ENCODE results near the gene OR4D2. TPM values are rescaled to one million over a fixed set of nuclear protein-coding genes. Genes with fewer than 3 reads are reported as not detected.

Gene OR4D2
- total RNA-seq, 1 experiment from 2014 or later: not detected

DNA sequence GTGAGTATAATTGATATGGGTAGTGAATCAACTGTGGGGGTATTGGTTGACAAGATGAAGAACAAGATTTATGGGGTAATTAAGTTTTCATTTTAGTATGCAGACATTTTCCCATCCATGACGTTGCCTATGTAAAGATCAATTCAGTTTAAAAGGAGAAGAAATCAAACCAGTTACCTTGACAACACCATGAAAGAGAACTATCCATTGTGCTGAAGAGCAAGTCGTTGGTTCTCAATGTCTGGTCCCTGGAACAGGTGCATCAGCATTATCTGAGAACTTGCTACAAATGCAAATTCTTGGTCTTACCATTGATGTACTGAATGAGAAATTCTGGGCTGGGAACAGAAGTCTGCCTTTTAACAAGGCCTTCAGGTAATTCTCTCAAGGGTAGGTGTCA, 801 bp upstream of the OR4D2 start:
- no peaks in the 10 kb centered on the region for H3K9me3 ChIP-seq
- Mint-ChIP-seq H3K36me3 (ENCODE audit: insufficient read depth, unreplicated experiment) (no peaks in the 10 kb centered on the region), H3K27me3 (ENCODE audit: insufficient read depth, unreplicated experiment) (peaks cover 44% of the 10 kb centered on the region), H3K4me3 (ENCODE audit: unreplicated experiment) (no peak overlapping the region), H3K4me1 (ENCODE audit: low read depth, unreplicated experiment) (no peaks in the 10 kb centered on the region), H3K9me3 (ENCODE audit: unreplicated experiment) (no peaks in the 10 kb centered on the region), H3K27ac (ENCODE audit: unreplicated experiment) (no peak overlapping the region)
- H3K36me3 ChIP-seq (ENCODE audit: control insufficient read depth, insufficient read depth, low read length): no peaks in the 10 kb centered on the region
- no peak overlapping the region for H3K4me3 ChIP-seq (ENCODE audit: low read depth, low read length)
- TF ChIP-seq, protein P1, sequence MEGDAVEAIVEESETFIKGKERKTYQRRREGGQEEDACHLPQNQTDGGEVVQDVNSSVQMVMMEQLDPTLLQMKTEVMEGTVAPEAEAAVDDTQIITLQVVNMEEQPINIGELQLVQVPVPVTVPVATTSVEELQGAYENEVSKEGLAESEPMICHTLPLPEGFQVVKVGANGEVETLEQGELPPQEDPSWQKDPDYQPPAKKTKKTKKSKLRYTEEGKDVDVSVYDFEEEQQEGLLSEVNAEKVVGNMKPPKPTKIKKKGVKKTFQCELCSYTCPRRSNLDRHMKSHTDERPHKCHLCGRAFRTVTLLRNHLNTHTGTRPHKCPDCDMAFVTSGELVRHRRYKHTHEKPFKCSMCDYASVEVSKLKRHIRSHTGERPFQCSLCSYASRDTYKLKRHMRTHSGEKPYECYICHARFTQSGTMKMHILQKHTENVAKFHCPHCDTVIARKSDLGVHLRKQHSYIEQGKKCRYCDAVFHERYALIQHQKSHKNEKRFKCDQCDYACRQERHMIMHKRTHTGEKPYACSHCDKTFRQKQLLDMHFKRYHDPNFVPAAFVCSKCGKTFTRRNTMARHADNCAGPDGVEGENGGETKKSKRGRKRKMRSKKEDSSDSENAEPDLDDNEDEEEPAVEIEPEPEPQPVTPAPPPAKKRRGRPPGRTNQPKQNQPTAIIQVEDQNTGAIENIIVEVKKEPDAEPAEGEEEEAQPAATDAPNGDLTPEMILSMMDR (IDR thresholded peaks at IDR 0.05; ENCODE audit: insufficient read depth in 1 of 2, low read depth in 1 of 2, low read length in 1 of 2, severe bottlenecking in 1 of 2, unreplicated experiment in 1 of 2): no peak
- DNase-seq: no peak
- H3K27me3 ChIP-seq (replicated peaks; ENCODE audit: control insufficient read depth, insufficient read depth, low read length): no peaks in the 10 kb centered on the region; the same call in 1 of the 2 replicates
- POLR2A ChIA-PET: no interaction called here
- CTCF ChIA-PET: no interaction called here
- no TSS peak for BruUV-seq (replicated peaks)
- no peaks in the 10 kb centered on the region for H3K4me1 ChIP-seq
- intact Hi-C loops (cut with micrococcal nuclease; ENCODE audit: unreplicated experiment): no loop called here

DNA sequence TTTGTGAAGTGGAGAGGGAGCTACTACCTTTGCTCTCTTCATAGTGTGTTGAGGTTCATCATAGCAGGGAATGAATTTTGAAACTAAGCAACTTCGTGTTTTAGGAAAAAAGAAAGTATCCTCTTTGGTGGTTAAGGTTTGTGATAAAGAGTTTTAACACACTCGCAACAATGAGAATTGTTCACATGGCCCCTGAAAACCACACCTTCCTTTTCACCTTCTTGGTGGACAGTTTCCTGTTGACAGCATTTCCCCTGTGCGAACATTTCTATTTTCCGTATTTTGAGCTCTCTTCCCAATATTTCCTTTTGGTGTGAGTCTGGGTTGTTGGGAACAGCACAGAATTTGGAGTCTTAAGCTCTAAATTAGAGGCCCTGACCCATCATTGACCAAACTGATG, 3.8 kb downstream of the OR4D2 start:
- no peaks in the 10 kb centered on the region; the same call in 1 of the 2 replicates for H3K27me3 ChIP-seq (replicated peaks; ENCODE audit: control insufficient read depth, insufficient read depth, low read length)
- DNase-seq: no peak
- no peak overlapping the region for H3K4me3 ChIP-seq (ENCODE audit: low read depth, low read length)
- TF ChIP-seq, protein P1 (IDR thresholded peaks at IDR 0.05; ENCODE audit: insufficient read depth in 1 of 2, low read depth in 1 of 2, low read length in 1 of 2, severe bottlenecking in 1 of 2, unreplicated experiment in 1 of 2): no peak
- CTCF ChIA-PET: interaction anchor here (0.8 kb wide), 1 partner anchor 49 kb away, joined by 3 read pairs; no protein-coding TSS in a partner anchor
- H3K27me3 Mint-ChIP-seq (ENCODE audit: insufficient read depth, unreplicated experiment): peaks cover 39% of the 10 kb centered on the region
- POLR2A ChIA-PET: no interaction called here
- H3K27ac Mint-ChIP-seq (ENCODE audit: unreplicated experiment): no peak overlapping the region
- no peaks in the 10 kb centered on the region for H3K9me3 ChIP-seq
- H3K36me3 ChIP-seq (ENCODE audit: control insufficient read depth, insufficient read depth, low read length): no peaks in the 10 kb centered on the region
- intact Hi-C loops (cut with micrococcal nuclease; ENCODE audit: unreplicated experiment): no loop called here
- H3K4me3 Mint-ChIP-seq (ENCODE audit: unreplicated experiment): no peak overlapping the region
- no peaks in the 10 kb centered on the region for H3K36me3 Mint-ChIP-seq (ENCODE audit: insufficient read depth, unreplicated experiment)
- no peaks in the 10 kb centered on the region for H3K4me1 Mint-ChIP-seq (ENCODE audit: low read depth, unreplicated experiment)
- no peaks in the 10 kb centered on the region for H3K4me1 ChIP-seq
- no peaks in the 10 kb centered on the region for H3K9me3 Mint-ChIP-seq (ENCODE audit: unreplicated experiment)
- BruUV-seq (replicated peaks): no TSS peak

DNA sequence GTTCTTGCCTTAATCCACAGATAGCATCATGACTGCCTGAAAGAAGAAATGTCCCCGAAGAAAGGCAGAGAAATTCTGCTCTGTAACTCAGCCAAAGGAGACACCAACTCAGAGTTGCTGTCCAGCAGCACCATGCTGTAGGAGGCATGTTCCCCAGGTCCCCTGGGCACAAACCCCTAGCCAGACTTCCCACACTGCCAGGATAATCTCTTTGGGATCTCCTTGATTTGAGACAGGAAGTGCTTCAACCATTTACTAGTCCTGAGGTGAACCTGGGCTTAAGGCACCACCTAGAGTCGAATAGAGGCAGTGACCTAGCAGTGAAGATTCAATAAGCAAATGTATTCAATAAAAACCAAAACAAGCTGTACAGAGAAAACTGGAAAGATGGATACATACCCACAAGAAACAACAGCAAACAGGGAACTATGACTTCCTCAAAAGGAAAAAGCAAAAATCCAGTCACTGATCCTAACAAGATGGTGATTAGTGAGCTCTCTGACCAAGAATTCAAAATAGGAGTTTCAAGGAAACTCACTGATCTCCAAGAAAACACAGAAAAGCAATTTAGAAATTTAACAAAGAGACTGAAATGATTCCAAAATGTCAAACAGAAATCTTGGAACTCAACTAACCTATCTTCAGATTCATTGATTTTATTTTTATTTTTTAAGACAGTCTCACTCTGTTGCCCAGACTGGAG, 5.7 kb downstream of the OR4D2 start:
- POLR2A ChIA-PET: no interaction called here
- intact Hi-C loops (cut with micrococcal nuclease; ENCODE audit: unreplicated experiment): loop anchor here (1.0 kb wide), 1 partner anchor 50 kb away; no protein-coding TSS in a partner anchor

More for the DNA sequence above, 5.7 kb downstream of the OR4D2 start:
- H3K9me3 ChIP-seq: no peaks in the 10 kb centered on the region
- DNase-seq: peak in 1 of 2 experiments; percentile 58
- Mint-ChIP-seq H3K27me3 (ENCODE audit: insufficient read depth, unreplicated experiment) (peaks cover 33% of the 10 kb centered on the region), H3K36me3 (ENCODE audit: insufficient read depth, unreplicated experiment) (no peaks in the 10 kb centered on the region), H3K9me3 (ENCODE audit: unreplicated experiment) (no peaks in the 10 kb centered on the region), H3K27ac (ENCODE audit: unreplicated experiment) (no peak overlapping the region), H3K4me3 (ENCODE audit: unreplicated experiment) (no peak overlapping the region), H3K4me1 (ENCODE audit: low read depth, unreplicated experiment) (no peaks in the 10 kb centered on the region)
- no TSS peak for BruUV-seq (replicated peaks)
- no peaks in the 10 kb centered on the region for H3K36me3 ChIP-seq (ENCODE audit: control insufficient read depth, insufficient read depth, low read length)
- TF ChIP-seq, protein P1 (IDR thresholded peaks at IDR 0.05; ENCODE audit: insufficient read depth in 1 of 2, low read depth in 1 of 2, low read length in 1 of 2, severe bottlenecking in 1 of 2, unreplicated experiment in 1 of 2): peak; percentile 62 to 63
- no peaks in the 10 kb centered on the region; the same call in 1 of the 2 replicates for H3K27me3 ChIP-seq (replicated peaks; ENCODE audit: control insufficient read depth, insufficient read depth, low read length)
- CTCF ChIA-PET: interaction anchor here (0.8 to 1.5 kb wide), 2 partner anchors 8 to 51 kb away, joined by 3 to 7 read pairs; no protein-coding TSS in a partner anchor
- H3K4me3 ChIP-seq (ENCODE audit: low read depth, low read length): no peak overlapping the region
- H3K4me1 ChIP-seq: no peaks in the 10 kb centered on the region

Measured in Caco-2 (cell line).